HG02885 (cell line): ENCODE data around the gene RDX.

Experiments
- ATAC-seq: cut with Tn5 transposase; IDR thresholded peaks from one replicate; pipeline ENCODE4 v1.9.1; 2021; ENCODE audit warnings: mild to moderate bottlenecking; ENCODE audit not compliant: unreplicated experiment, poor library complexity

Gene RDX

GRCh38 chr11:110176366-110177085 lies 119.9 kb downstream of the RDX start:
- ATAC-seq: no peak

- no peak for ATAC-seq
These were observed 121.6 kb downstream of the RDX start for GRCh38 chr11:110174645-110175310.

GRCh38 chr11:110173811-110174644 lies 122.4 kb downstream of the RDX start:
- peak; percentile 69 for ATAC-seq

GRCh38 chr11:110172468-110173065 lies 123.8 kb downstream of the RDX start:
- no peak for ATAC-seq

GRCh38 chr11:110169738-110170137 lies 126.7 kb downstream of the RDX start:
- ATAC-seq: no peak

- ATAC-seq: no peak
These were observed 128.2 kb downstream of the RDX start for GRCh38 chr11:110168033-110168803.

GRCh38 chr11:110165039-110165925 lies 131.1 kb downstream of the RDX start:
- ATAC-seq: no peak

- ATAC-seq: no peak
These were observed 134.2 kb downstream of the RDX start for GRCh38 chr11:110162216-110162615.

GRCh38 chr11:110161061-110161460 lies 135.4 kb downstream of the RDX start:
- ATAC-seq: no peak

GRCh38 chr11:110160437-110160836 lies 136.0 kb downstream of the RDX start:
- no peak for ATAC-seq

- no peak for ATAC-seq
These were observed 136.4 kb downstream of the RDX start for GRCh38 chr11:110160016-110160415.

GRCh38 chr11:110159476-110159875 lies 136.9 kb downstream of the RDX start:
- no peak for ATAC-seq

GRCh38 chr11:110158317-110159200 lies 137.9 kb downstream of the RDX start:
- ATAC-seq: no peak

GRCh38 chr11:110156503-110156902 lies 139.9 kb downstream of the RDX start:
- no peak for ATAC-seq

- no peak for ATAC-seq
These were observed 142.9 kb downstream of the RDX start for GRCh38 chr11:110153474-110153873.

- no peak for ATAC-seq
These were observed 144.2 kb downstream of the RDX start for GRCh38 chr11:110152199-110152598.

GRCh38 chr11:110148775-110149744 lies 147.4 kb downstream of the RDX start:
- ATAC-seq: peak; percentile 48
